GM19468 (cell line): ENCODE measurements around the gene MRPL36.

Experiments
- ATAC-seq: cut with Tn5 transposase; IDR thresholded peaks from one replicate; pipeline ENCODE4 v1.9.1; 2021; ENCODE audit warnings: mild to moderate bottlenecking, moderate library complexity, moderate number of reproducible peaks; ENCODE audit not compliant: unreplicated experiment; ENCODE audit errors: extremely low read depth

Gene MRPL36

GRCh38 chr5:1786621-1787471 is 12.8 kb downstream of the MRPL36 start:
- no peak for ATAC-seq

DNA sequence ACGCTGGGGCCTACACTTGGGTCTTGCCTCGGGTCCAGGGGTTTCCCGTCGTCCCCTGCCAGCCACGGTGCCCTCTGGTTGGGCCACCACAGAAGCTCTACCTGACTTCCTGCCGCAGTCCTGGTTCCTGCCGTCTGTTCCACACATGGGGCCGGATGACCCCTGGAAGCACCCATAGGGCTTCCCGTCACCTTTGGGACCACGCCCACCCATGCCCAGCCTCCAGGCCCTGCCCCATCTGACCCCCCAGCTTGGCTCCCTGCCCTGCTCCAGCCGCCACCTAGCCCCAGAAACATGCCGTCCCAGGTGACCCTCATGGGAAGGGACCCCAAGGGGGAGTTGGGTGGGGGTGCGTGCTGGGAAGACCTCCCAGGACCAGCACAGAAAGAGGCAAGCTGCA is 13.7 kb downstream of the MRPL36 start:
- no peak for ATAC-seq

DNA sequence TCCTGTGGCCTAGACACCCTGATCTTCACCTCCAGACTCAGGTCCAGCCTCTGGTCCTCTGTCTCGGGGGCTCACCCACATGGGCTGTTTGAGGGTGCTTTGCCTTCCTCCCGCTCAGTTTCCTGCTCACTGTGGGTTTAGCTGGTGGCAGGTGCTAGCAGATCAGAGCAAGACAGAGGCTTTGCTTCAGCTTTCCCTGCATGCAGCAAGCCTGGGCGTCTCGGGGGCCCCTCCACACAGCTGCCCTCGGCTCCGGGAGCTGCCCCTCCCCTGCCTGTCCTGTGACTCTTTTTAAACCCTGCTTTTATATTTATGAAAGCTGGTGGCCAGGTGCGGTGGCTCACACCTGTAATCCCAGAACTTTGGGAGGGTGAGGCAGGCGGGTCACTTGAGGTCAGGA is 14.6 kb downstream of the MRPL36 start:
- ATAC-seq, result no peak

DNA sequence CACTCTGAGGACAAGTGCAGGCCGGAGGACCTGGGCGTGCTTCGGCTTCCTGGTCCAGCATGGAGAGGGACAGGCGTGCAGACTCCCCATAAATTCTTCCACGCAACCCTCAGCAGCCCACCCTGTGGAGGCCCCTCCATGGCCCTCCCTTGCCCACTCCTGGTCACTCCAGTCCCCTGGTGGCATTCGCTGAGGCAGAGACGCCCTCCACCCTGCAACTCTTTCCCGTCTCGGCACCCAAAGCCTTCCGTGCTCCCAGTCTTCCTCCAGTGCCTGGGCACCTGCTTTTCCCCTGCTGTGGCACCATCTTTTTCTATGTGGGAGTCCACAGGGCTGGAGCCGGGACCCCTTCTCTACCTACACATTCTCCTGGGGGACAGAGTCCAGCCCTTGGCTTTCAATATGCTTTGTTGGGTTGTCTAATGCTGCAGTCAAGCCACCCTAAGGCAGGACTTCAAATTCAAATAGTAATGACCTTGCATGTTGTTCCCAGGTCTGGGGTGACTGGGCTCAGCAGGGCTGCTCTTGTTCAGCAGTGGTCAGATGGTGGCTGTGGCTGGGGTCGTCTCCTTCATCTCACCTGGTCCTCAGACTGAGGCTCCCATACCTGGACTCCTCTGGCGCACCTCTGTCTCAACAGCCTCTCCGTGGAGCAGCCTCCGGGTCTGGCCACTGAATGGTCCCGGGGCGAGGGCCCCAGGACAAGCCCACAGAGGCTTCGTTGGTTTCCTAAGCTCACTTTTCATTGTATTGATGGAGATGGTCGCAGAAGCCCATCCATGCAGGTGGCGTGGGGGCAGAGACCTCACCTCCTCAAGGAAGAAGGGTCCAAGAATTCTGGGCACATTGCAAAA is 15.2 kb downstream of the MRPL36 start:
- no peak for ATAC-seq

DNA sequence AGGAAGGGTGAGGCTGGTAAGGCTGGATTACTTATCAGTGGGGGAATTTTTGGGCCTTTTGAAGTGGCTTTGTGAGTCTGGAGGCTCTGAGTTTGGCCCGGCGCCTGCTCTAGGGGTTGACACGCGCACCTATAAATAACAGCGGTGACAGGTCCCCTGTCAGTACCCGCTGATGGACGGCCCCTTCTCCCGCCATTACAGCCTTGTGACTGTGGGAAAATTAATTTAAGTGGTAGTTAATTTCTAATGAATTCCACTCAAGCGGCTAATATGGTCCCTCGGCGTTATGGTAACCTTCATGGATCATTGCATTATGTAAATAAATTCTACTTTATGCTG is 16.5 kb downstream of the MRPL36 start:
- peak; percentile 67 for ATAC-seq

DNA sequence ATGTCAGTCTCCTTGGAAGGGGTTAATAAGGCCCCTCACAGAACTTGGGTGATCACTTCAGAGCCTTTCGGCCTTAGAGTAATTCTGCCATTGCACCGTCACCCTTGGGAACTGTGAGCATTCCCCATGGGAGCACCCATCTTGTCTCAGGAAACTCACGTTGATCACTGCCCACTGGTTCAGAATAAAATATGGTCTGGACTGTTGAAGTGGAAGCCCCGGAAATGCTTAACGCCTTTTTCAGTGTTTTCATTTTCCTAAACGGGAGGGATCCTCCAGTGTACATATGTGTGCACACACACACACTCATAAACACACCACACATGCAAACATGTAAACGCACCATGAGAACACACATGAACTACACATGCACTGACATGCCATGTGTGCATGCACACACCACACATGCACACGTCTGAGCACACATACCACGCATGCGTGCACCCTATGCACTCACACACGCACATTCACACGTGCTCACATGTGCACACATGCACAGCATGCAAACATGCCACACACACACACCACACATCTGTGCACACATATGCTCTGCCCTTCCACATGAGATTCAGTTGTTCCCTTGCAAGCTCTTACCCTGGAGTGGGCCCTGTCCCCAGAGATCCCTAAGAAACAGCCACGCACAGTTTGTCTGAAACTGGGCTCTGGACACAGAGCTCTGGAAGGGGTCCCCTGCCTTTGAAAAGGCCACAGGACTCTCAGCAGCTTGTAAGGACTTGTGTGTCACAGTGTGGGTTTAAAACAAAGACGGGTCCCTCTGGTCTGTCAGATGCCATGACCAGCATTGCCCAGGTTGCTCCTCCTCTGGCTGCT is 17.0 kb downstream of the MRPL36 start:
- ATAC-seq, result no peak

DNA sequence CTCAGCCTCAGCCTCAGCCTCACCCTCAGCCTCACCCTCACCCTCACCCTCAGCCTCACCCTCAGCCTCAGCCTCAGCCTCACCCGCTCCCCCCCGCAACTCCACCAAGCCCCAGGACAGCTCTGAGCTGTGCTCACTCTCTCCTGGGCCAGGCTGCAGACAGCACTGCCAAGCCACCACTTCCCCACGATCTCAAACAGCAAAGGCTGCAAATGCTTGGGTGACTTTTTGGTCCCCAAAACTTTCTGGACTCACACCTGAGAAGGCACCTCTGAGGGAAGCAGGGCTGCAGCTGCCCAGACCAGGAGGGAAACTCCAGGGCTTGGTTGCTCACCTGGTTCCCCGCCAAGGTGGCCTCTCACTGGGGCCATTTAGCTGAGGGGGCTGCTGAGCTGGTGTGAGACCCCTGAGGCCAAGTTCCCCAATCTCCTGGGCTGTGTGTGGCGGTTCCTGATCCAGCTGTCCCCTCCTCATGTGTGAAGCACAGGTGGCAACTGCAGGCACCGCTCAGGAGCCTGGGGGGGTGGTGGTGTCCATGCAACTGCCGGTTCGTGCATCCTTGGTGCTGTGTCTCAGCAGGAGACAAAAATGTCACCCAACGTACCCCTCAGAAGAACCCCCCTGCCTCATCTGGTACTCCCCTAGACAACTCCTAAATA is 17.8 kb downstream of the MRPL36 start:
- no peak for ATAC-seq

- ATAC-seq, result no peak
Observed at GRCh38 chr5:1781107-1781506, 18.5 kb downstream of the MRPL36 start.

DNA sequence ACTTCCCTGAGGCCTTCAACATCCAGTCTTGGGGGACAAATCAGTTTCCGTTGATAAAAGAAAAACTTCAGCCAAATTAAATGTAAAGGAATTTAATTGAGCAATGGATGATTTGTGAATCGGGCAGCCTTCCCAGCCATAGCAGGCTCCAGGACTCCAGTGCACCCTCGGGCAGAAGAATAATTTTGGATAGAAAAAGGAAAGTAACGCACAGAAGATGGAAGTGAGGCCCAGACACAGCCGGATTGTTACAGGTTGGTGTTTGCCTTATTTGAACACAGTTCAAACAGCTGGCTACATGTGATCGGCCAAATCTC is 19.1 kb downstream of the MRPL36 start:
- no peak for ATAC-seq

GRCh38 chr5:1779782-1780613 is 19.6 kb downstream of the MRPL36 start:
- no peak for ATAC-seq

DNA sequence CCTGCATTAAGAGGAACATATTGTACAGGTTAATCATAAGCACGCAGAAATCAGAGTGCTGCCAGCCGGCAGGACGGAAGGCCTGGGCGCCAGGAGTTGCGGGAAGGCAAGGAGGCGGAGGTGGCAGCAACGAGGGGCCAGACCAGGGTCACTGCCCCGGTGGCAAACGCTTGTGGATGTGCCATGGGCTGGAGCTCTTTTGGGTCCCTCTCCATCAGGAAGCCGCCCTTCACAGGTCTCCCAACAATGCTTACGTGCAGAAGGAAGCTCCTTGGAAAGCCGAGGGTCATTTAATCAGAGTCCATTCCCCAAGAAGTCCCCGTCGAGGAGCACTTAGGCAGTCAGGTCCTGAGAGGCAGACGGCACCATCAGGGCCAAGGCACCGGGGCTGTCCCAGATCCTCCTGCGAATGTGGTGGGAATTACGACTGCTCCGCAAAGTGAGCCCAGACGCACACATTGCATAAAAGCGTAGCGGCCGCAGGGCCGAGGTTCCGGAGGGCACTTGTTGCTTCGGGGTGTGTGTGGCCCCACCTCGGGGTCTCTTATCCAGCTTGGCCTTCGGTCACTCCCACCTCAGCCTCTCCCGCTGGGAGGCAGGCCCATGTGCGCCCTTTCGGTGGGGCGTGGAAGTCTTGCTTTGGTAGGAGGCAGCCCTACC is 20.5 kb downstream of the MRPL36 start:
- ATAC-seq, result no peak

DNA sequence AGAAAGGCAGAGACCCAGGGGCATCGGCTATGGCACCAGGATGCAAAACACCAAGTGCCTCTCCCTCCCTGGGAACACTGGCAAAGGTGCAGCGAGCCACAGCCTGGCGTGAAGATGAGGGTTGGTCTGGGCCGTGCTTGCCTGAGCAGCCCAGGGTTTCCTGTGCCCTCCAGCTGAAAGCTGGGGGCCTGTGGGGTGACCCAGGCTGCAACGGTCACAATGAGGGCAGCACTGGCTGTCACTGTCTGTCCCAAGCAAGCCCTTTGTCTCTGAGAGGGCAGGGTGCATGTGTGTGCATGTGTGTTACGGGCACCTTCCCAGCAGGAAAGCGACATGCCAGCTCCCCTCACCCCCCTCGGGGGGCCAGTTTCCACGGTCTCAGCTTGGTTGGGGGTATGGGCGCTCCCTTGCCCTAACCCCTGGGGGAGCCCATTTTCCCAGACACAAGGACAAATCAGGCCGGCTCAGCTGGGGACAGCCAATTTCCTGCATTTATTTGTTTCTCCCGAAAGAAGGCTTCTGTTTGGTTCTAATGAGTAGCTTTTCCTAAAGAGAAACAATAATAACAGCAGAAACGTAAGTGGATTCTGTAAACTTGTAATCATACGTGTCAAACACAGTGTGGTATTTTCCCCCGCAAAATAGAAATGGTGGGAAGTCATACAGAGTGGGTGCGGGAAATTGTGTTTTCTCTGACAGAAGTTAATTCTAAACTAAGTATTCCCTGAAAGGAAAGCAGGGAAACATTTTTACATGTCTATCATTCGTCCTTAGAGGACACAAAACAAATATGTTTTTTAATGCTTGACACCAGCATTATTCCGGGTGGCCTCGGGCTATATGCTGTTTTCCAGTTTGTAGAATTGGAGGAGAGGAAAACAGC is 21.3 kb downstream of the MRPL36 start:
- no peak for ATAC-seq

- ATAC-seq, result no peak
Observed at GRCh38 chr5:1777281-1778137, 22.1 kb downstream of the MRPL36 start.

DNA sequence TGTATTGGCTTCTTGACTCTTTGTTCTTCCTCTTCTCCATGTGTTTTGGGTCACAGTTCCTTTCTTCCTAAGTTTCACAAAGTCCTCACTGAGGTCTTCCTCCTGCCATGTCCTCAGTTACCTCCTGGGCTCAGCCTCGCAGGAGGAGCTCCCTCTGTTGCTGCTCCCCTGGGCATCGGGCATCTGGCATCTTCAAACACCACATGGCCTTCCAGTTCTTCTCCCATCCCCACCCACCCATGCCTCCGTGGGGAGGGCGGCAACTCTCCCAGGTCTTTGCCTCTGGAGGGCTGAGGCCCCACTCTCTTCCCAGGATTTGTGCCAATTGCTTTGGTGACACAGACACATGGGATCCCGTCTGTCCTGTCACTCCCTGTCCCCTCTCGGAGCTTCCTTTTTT is 22.8 kb downstream of the MRPL36 start:
- no peak for ATAC-seq

DNA sequence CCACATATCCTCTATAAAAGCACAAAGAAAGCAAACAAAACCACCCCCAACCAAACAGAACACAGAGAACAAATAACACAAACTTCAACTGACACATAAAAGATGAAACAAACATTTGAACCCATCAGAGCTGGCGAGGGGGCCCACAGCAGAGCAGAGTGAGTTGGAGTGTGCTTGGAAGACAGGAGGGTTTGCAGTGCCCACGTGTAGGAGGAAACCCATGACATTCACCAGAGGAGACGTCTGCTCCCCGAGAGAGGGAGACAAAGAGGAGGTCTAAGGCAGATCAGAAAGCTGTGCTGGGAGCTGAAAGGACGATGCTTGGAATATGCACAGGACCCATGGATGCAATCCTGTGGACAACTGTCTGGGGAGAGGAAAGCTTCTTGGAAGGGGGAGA is 27.0 kb downstream of the MRPL36 start:
- ATAC-seq, result no peak

DNA sequence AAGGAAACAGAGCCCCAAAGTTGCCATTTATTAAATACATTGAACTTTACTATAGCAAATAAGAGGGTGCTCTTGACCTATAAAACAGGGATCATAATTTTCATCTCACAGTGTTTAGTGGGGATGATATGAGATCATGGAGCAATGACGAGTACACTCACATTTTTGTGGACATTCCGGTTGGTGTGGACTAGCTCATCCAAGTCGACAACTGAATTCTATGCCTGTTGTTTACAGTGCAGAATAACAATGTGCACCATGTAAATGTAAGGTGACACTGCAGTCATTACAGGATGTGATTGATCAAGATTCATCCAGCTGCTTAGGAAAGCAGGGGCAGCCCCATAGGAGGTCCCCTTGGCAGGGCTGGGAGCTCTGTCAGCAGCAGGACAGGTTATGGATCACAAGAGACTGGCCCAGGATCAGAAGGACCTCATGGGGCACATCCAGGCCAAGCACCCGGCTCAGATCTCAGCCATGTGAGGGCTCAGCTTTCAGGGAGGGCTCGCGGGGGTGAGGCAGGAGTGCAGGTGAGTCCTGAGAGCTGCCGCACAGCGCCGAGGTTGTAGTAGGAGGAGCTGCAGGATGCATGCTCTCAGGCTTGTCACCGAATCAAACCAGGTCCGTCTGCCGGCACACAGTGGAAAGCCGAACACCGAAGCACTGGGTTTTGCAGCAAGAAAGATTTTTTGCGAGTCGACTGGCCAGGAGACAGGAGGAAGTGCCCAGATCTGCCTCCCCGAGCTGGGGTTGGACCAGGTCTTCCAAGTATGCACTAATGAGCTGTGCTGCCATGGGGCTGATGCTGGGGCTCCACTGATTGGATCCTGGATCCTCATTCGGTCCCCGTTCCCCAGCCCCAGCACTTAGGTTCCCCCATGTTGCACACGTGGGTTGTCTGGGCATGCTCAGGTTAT is 28.2 kb downstream of the MRPL36 start:
- ATAC-seq, result no peak
